Vagina (tissue), 2 donors: ENCODE measurements around the gene PFN4.

ENCODE experiments used
- CTCF ChIP-seq, 3 experiments: fragments of 450-650 bp in 2 of 3; fragments of 200-600 bp in 1 of 3; sonication (generic) in 1 of 3; IDR thresholded peaks; one replicate each; pipeline ENCODE4 v1.5.1; 2017 to 2019; ENCODE audit warnings: antibody characterized with exemption in 3 of 3, mild to moderate bottlenecking in 2 of 3, moderate library complexity in 2 of 3
- POLR2A ChIP-seq, 2 donors: fragments of 450-650 bp; IDR thresholded peaks; one replicate each; pipeline ENCODE4 v1.6.1; 2017; ENCODE audit warnings: antibody characterized with exemption in 2 of 2, mild to moderate bottlenecking in 2 of 2, moderate library complexity in 2 of 2
- POLR2AphosphoS5 ChIP-seq, 2 donors: sonication (generic); formaldehyde crosslinking; IDR thresholded peaks; one replicate each; pipeline ENCODE4 v1.9.0; 2017; ENCODE audit warnings: antibody characterized with exemption in 2 of 2, mild to moderate bottlenecking in 2 of 2, low read depth in 1 of 2; ENCODE audit not compliant: insufficient read depth in 1 of 2

- TF ChIP-seq CTCF (IDR thresholded peaks at IDR 0.05), result no peak
- no peak for TF ChIP-seq POLR2A (IDR thresholded peaks at IDR 0.05)
- TF ChIP-seq POLR2AphosphoS5 (IDR thresholded peaks at IDR 0.05; ENCODE audit: insufficient read depth in 1 of 2, low read depth in 1 of 2), result no peak
Observed at GRCh38 chr2:24083567-24084385, 39.4 kb downstream of the PFN4 start.
